NCI-H2081 (cell line): Measurements from ENCODE around the gene ARHGAP18.

ENCODE experiments used
- DNase-seq, 2 experiments: peaks; one replicate each; lab custom pipeline; 2025; lab: John Stamatoyannopoulos, UW

Gene ARHGAP18

GRCh38 chr6:129643176-129643575 lies 66.8 kb downstream of the ARHGAP18 start:
- DNase-seq, result no peak

- no peak for DNase-seq
These were observed 67.7 kb downstream of the ARHGAP18 start for GRCh38 chr6:129642322-129642721.

GRCh38 chr6:129641344-129641743 lies 68.6 kb downstream of the ARHGAP18 start:
- no peak for DNase-seq

- no peak for DNase-seq
These were observed 71.3 kb downstream of the ARHGAP18 start for GRCh38 chr6:129638686-129639085.

- DNase-seq, result no peak
These were observed 71.8 kb downstream of the ARHGAP18 start for GRCh38 chr6:129638055-129638684.

- DNase-seq, result no peak
These were observed 72.5 kb downstream of the ARHGAP18 start for GRCh38 chr6:129637340-129638054.

- DNase-seq, result no peak
These were observed 74.4 kb downstream of the ARHGAP18 start for GRCh38 chr6:129635396-129636130.

GRCh38 chr6:129634411-129635230 lies 75.4 kb downstream of the ARHGAP18 start:
- no peak for DNase-seq

- no peak for DNase-seq
These were observed 76.4 kb downstream of the ARHGAP18 start for GRCh38 chr6:129633529-129633928.

- peak in 1 of 2 experiments; percentile 37 for DNase-seq
These were observed 77.8 kb downstream of the ARHGAP18 start for GRCh38 chr6:129632172-129632613.

GRCh38 chr6:129631070-129631469 lies 78.9 kb downstream of the ARHGAP18 start:
- DNase-seq, result no peak

- no peak for DNase-seq
These were observed 79.4 kb downstream of the ARHGAP18 start for GRCh38 chr6:129630596-129630995.

- no peak for DNase-seq
These were observed 81.7 kb downstream of the ARHGAP18 start for GRCh38 chr6:129628101-129628815.

- no peak for DNase-seq
These were observed 85.5 kb downstream of the ARHGAP18 start for GRCh38 chr6:129624488-129624887.

GRCh38 chr6:129623008-129623732 lies 86.8 kb downstream of the ARHGAP18 start:
- DNase-seq, result no peak

- no peak for DNase-seq
These were observed 88.7 kb downstream of the ARHGAP18 start for GRCh38 chr6:129621252-129621651.

GRCh38 chr6:129620234-129620610 lies 89.8 kb downstream of the ARHGAP18 start:
- DNase-seq, result no peak

- no peak for DNase-seq
These were observed 90.3 kb downstream of the ARHGAP18 start for GRCh38 chr6:129619579-129620233.

GRCh38 chr6:129617986-129618385 lies 92.0 kb downstream of the ARHGAP18 start:
- DNase-seq, result no peak

- DNase-seq, result no peak
These were observed 94.5 kb downstream of the ARHGAP18 start for GRCh38 chr6:129615496-129615895.
